22Rv1 (cell line): ENCODE results near the gene ACYP2.
"Not testable (repeated sequence)": the region's sequence is repeated elsewhere in the genome, so short reads cannot be mapped to it uniquely, and the experiment has no call there.

ENCODE experiments used
- H3K27ac ChIP-seq: fragments of 450-650 bp; 2 replicates; pipeline ENCODE4 v1.5.1; 2017
- ZFX ChIP-seq: fragments of 450-650 bp; IDR thresholded peaks from 2 replicates; pipeline ENCODE4 v1.6.1; 2017; ENCODE audit warnings: antibody characterized with exemption, borderline replicate concordance
- TF ChIP-seq, protein P1 (sequence below): fragments of 450-650 bp; IDR thresholded peaks from 2 replicates; pipeline ENCODE4 v1.5.1; 2017; ENCODE audit warnings: mild to moderate bottlenecking

ACYP2 gene

DNA sequence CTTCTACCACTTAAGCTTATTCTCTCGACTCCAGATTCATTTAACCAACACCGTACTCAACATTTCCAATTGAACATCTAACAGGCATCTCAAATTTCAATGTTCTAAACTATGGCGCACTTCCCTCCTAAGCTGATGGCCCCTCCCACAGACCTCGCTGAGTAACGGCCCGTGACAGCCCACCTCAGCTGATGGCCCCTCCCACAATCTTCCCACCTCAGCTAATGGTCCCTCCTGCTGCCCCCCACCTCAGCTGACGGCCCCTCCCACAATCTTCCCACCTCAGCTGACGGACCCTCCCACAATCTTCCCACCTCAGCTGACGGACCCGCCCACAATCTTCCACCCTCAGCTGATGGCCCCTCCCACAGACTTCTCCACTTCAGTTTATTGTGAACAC, 197.7 kb downstream of the ACYP2 start:
- no peak overlapping the region for H3K27ac ChIP-seq
- TF ChIP-seq, protein P1, sequence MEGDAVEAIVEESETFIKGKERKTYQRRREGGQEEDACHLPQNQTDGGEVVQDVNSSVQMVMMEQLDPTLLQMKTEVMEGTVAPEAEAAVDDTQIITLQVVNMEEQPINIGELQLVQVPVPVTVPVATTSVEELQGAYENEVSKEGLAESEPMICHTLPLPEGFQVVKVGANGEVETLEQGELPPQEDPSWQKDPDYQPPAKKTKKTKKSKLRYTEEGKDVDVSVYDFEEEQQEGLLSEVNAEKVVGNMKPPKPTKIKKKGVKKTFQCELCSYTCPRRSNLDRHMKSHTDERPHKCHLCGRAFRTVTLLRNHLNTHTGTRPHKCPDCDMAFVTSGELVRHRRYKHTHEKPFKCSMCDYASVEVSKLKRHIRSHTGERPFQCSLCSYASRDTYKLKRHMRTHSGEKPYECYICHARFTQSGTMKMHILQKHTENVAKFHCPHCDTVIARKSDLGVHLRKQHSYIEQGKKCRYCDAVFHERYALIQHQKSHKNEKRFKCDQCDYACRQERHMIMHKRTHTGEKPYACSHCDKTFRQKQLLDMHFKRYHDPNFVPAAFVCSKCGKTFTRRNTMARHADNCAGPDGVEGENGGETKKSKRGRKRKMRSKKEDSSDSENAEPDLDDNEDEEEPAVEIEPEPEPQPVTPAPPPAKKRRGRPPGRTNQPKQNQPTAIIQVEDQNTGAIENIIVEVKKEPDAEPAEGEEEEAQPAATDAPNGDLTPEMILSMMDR = no peak
- TF ChIP-seq ZFX = no peak

DNA sequence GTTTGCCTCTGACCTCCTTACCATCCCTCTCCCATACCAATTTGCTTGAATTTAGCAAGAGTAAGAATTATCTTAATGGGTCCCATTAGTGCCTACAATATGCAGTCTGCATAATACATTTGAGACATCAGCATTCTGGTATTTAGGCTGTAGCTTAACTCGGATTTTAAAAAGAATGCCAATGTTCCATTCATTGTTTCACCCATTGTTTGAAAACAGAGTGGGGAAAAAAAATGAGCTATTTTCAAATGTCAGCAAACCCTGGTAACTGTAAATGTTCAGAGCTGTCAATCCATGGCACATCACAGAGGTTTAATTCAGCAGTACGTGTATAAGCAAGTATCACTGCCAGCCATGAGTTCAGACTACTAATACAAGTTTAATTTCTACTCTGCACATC, 202.6 kb downstream of the ACYP2 start:
- TF ChIP-seq ZFX = no peak
- TF ChIP-seq, protein P1 = no peak
- no peak overlapping the region for H3K27ac ChIP-seq

DNA sequence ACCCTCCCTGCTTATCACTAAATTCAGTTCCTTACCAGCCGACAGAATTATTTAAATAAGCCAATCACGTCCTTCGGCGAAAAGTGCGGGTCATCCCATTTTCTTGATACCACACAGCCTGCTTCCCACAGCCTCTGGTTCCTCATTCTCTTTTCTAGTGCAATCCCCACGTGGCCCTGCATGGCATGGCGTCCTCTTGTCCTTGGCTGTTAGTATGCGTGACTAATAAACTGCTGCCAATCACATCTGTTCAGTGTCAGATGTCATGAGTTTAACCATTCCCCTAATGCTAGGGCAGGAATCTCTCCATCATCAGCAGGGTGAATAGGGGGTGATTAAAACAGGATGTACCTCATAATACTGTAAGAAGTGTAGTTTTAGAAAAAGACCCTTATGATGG, 203.4 kb downstream of the ACYP2 start:
- H3K27ac ChIP-seq = no peak overlapping the region
- TF ChIP-seq, protein P1 = no peak
- no peak for TF ChIP-seq ZFX

DNA sequence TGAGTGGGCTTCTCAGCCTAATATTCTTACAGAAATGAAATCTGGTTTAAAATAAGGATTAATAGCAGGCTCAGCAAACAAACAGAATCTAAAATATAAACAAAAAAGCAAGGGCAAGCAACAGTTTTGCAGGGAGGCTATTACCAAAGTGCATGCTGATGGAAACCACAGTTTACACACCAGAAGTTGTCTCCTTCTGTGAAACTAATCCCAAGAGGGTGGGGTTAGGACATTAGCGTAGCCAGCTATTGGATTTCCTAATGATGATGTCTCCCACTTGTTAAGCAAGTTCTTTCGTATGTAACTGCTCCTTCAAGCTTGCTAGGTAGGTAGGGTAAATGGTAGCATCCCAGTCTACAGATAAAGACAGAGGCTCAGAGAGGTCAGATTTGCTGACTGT, 205.6 kb downstream of the ACYP2 start:
- TF ChIP-seq, protein P1 = no peak
- no peak for TF ChIP-seq ZFX
- no peak overlapping the region for H3K27ac ChIP-seq

DNA sequence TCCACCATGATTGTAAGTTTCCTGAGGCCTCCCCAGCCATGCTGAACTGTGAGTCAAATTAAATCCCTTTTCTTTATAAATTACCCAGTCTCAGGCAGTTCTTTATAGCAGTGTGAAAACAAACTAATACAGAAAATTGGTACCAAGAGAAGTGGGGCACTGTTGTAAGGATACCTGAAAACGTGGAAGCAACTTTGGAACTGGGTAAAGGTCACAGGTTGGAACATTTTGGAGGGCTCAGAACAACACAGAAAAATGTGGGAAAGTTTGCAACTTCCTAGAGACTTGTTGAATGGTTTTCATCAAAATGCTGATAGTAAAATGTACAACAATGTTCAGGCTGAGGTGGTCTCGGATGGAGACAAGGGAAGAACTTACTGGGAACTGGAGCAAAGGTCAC, 209.1 kb downstream of the ACYP2 start:
- H3K27ac ChIP-seq = not testable (repeated sequence)

DNA sequence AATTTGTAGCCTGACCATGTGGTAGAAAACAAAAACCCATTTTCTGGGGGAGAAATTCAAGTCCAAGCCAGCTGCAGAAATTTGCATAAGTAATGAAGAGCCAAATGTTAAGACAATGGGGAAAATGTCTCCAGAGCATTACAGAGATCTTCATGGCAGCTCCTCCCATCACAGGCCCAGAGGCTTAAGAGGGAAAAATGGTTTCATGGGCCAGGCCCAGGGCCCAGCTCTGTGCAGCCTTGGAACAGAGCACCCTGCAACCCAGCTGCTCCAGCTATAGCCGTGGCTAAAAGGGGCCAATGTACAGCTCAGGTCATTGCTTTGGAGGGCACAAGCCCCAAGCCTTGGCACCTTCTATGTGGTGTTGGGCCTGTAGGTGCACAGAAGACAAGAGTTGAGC, 209.7 kb downstream of the ACYP2 start:
- no peak overlapping the region for H3K27ac ChIP-seq
- TF ChIP-seq ZFX = no peak
- TF ChIP-seq, protein P1 = no peak

DNA sequence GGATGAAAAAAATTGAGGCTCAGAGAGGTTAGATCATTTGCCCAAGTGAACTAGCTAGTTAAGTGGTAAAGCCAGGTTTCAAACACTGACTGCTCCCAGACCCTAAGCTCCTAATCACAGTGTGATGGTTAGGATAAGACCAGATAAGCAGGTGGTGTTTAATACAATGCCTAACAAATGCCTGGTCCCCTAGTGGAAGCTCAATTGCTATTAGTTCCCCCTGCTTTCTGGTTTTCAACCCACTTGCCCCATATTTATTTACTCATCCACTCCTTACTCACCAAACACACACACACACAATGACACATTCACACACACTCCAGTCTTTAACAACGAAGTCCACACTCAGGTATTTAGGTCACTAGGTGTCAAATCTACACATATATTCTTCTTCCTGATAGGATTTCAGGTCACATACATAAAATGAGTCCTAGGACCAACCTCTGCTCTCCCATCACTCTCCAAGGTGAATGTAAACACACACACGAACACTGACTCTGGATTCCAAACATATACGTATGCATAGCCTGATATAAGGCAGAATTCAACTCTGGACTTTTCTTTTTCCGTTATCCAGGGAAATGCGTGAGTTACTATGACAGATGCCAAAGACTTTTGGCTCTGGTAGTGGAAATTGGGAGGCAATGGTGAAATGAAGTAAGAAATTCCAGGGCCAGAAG, 214.2 kb downstream of the ACYP2 start:
- TF ChIP-seq, protein P1 = no peak
- no peak for TF ChIP-seq ZFX
- H3K27ac ChIP-seq = peak overlapping the region; percentile 70

DNA sequence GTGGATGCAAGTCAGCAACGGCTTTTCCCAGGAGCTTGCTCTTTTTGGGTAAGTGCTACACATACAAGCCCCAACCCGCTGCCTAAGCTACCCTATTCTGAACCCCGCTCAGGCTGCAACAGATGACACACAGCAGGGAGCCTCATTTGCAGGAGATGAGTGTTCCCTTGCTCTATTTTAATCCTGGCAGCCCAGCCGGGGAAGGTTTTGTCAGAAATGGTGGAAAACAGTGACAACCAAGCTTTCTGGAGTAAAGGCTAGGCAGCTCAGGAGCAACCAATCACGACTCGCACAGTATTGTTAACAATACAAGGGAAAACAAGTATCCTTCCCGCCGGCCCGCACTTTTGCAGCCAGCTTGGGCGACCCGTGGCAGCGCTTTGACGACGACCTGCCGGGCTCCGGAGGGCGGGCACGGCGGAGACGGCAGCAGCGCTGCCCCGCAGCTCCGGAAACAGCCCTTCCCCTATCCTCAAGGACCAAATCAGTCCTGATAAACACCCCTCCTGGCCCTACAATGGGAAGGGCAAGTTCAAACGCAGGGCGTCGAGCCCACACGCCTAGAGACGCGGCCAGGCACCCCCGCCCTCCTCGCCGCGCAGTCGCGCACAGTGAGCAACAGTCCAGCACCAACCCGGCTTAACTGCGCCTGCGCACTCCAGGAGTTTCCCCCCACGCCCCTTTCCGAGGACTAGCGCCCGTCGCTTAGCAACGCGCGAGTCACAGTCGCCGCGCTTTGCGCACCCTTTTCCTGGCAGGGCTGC, 214.9 kb downstream of the ACYP2 start:
- peak overlapping the region; percentile 70 for H3K27ac ChIP-seq
- no peak for TF ChIP-seq ZFX
- TF ChIP-seq, protein P1 = no peak
